GM19239 (cell line): Measurements from ENCODE around the gene THSD4.

Source experiments
- DNase-seq: peaks from one replicate; pipeline ENCODE4 v3.0.0; 2011; ENCODE audit warnings: low spot score; ENCODE audit not compliant: insufficient read length
- FAIRE-seq: peaks from 2 replicates; lab custom pipeline; 2011; peaks lifted over from hg19 to GRCh38; lab: Jason Lieb, UNC

The THSD4 gene

GRCh38 chr15:71114887-71115566, at the start of gene THSD4:
TSS of gene THSD4 (plus strand) at chr15:71115471.
- FAIRE-seq (no peak), DNase-seq (peak; percentile 97)

- no peak for FAIRE-seq
- no peak for DNase-seq
These were observed 48.3 kb upstream of the THSD4 start for GRCh38 chr15:71066983-71067382.

GRCh38 chr15:71069693-71070092, 45.6 kb upstream of the THSD4 start:
- FAIRE-seq (no peak), DNase-seq (no peak)

GRCh38 chr15:71071529-71071928, 43.7 kb upstream of the THSD4 start:
- no peak for DNase-seq

GRCh38 chr15:71072423-71072822, 42.8 kb upstream of the THSD4 start:
- FAIRE-seq: no peak

More at GRCh38 chr15:71071529-71071928, 43.7 kb upstream of the THSD4 start:
- FAIRE-seq: no peak

GRCh38 chr15:71078506-71079207, 36.6 kb upstream of the THSD4 start:
- FAIRE-seq (no peak), DNase-seq (no peak)

More at GRCh38 chr15:71072423-71072822, 42.8 kb upstream of the THSD4 start:
- DNase-seq: no peak

DNA sequence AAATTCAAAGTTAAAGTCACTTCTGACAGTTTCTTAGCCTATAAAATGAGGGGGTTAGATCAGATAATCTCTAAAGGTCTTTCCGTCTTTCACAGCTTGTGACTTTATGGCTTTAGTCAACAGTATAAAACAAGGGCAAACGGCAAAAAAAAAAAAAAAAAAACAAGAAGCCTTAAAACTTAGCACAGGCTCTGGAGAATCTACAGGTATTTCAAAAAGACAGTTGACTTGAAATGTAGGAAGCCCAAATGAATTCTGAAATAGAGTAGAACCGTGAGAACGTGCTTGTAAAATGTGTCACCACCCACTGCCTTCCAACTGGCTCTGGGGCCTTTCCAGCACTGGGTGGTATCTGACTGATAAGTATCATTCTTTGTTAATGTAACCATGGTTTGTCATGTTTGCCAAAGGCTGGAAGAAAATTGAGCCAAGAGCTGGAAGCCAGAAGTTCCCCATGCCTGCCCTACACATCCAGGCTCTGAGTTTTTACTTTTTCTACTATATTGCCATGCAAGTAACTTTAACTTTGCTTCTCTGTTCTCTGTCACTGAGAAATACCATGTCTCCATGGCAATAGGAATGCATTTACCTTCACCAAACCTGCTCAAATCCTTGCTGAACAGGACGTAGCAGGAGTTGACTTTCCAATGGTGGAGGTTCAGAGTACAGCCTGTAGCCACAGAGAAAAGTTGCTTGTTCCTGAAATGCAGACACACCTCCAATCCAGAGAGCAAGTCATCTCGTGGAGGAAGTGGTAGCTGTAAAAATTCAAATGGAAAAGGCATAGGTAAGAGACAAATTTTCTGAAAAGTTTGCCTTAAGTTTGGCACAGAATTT, 35.8 kb upstream of the THSD4 start:
- DNase-seq: no peak
- no peak for FAIRE-seq

- DNase-seq: no peak
- FAIRE-seq: no peak
These were observed 35.1 kb upstream of the THSD4 start for GRCh38 chr15:71080166-71080565.

DNA sequence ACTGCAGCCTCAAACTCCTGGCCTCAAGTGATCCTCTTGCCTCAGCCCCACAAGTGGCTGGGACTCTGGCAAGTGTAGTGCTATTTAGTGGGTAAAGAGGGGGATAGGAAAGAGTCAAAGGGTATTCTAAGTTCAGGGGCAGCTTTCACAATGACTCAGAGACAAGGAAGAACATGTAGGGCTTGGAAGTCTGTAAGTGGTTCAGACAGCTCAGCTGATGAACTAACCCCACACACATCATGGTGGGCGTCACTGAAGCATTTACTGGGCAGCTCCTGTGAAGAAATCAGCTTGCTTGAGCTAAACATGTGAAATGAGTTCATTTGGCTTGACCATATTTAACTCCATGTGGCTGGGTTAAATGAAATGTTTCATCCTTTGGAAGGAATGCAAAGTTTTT, 34.6 kb upstream of the THSD4 start:
- no peak for FAIRE-seq
- DNase-seq: no peak

DNA sequence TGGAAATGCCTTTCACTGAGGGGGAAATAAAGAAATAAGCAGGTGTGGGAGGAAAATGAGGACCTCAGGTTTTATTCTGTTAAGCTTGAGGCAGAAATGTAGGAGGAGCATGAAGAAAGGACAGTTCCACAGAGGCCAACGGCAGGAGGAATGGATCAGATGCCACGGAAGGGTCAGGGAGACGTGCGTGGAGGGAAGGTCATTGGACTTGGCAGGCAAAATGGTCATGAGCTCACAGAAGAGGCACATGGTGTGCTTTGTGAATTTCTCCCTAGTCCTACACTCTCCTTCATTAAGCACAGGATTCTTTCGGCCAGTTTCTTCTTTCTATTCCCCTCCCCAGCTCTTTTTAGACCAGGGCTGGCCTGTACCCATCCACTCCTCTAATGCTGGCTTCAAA, 32.5 kb upstream of the THSD4 start:
- DNase-seq: no peak
- no peak for FAIRE-seq

DNA sequence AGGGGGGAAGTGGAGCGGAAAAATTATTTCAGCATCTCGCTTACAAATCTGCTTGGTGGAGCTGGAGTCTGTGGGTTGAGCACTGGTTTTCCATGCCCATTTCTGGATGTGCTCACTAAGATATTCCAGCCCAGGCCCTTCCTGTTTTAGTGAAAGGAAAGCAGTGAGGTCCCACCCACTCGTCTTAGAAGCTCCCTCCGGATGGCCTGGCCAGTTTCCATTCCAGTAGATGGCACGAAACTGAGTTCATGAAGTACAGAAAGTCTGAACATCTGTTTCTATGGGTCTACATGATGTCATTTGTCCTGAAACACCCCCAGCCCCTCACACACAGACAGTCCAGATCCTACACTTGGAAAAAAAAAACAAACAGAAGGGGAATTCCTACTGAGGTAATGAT, 31.9 kb upstream of the THSD4 start:
- no peak for FAIRE-seq
- DNase-seq: no peak

GRCh38 chr15:71084264-71084663, 31.0 kb upstream of the THSD4 start:
- no peak for FAIRE-seq
- no peak for DNase-seq

DNA sequence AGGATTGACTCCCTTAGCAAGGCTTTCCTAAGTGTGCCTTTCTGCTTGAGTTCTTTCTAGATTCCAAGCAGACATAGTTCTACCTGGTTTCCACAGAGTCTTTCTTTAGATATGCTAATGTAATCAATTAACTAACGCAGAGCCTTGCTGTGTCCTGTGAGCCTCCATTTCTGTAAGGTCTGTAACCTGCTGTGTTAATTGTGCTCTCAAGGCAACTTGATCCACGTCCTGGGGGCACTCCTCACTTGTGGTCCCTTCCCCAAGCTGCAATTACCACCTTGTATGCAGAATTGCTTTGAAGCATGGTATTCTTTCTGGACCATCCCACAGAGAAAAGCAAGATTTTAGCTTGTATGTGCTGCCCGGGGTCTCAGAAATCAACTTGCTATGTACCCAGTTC, 29.5 kb upstream of the THSD4 start:
- DNase-seq: no peak
- FAIRE-seq: no peak

DNA sequence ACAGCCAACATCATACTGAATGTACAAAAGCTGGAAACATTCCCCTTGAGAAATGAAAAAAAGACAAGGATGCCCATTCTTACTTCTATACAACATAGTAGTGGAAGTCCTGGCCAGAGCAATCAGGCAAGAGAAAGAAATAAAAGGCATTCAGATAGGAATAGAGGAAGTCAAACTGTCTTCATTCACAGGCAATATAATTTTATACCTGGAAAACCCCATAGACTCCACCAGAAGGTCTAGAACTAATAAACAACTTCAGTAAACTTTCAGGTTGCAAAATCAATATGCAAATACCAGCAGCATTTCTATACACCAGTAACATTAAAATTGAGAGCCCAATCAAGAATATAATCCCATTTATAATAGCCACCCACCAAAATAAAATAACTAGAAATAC, 27.1 kb upstream of the THSD4 start:
- FAIRE-seq: no peak
- no peak for DNase-seq

DNA sequence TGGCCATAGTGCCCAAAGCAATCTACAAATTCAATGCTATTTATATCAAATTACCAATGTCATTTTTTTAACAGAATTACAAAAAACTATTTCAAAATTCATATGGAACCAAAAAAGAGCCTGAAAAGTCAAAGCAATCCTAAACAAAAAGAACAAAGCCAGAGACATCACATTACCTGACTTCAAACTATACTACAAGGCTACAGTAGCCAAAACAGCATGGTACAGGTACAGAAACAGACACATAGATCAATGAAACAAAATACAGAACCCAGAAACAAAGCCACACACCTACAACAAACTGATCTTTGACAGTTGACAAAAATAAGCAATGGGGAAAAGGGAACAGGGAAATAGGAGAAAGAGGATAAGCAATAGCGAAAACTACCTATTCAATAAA, 26.6 kb upstream of the THSD4 start:
- DNase-seq: no peak
- no peak for FAIRE-seq

GRCh38 chr15:71089801-71090200, 25.5 kb upstream of the THSD4 start:
- no peak for FAIRE-seq

DNA sequence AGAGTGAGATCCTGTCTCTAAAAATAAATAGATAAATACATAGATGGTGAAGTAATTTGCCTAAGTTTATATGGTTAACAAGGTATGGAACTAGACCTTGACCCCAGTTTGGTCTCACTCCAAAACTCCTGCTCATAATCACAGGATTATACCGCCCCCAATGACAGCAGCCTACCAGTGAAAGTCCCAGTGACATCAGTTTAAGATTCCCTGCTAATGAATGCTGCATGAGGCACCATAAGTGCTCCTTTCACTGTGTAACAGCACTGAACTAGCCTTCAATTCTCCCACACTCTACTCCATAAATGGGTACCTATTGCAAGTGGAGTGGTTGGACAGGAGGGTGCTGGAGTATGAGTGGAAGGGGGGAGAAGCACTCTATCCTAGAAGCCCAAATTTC, 23.7 kb upstream of the THSD4 start:
- DNase-seq: no peak
- no peak for FAIRE-seq

More at GRCh38 chr15:71089801-71090200, 25.5 kb upstream of the THSD4 start:
- DNase-seq: no peak

DNA sequence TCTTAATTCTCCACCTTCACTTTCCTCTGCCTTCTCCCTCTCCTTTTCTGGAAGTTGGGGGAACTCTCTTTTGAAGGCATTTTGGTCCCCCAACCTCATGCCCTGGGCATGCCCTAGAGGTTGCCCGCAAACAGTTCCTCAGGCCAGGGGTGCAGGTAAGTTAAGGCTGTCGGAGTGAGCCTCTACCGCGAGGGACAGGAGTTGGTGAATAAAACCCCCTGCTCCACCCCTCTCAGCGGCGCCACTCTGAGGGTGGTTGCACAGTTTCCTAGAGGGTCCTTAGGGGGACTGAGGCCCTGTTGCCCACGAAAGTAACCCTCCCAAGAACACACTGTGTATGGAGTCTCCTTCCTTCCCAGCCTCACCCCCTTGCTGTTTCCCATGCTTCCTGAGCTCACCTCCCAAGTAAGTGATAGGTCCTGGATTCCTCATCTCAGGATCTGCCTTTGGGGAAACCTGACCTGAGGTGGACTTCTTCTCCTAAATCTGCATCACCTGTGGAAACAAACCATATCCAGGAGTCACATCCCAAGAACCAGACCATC, 23.1 kb upstream of the THSD4 start:
- FAIRE-seq: no peak
- no peak for DNase-seq

DNA sequence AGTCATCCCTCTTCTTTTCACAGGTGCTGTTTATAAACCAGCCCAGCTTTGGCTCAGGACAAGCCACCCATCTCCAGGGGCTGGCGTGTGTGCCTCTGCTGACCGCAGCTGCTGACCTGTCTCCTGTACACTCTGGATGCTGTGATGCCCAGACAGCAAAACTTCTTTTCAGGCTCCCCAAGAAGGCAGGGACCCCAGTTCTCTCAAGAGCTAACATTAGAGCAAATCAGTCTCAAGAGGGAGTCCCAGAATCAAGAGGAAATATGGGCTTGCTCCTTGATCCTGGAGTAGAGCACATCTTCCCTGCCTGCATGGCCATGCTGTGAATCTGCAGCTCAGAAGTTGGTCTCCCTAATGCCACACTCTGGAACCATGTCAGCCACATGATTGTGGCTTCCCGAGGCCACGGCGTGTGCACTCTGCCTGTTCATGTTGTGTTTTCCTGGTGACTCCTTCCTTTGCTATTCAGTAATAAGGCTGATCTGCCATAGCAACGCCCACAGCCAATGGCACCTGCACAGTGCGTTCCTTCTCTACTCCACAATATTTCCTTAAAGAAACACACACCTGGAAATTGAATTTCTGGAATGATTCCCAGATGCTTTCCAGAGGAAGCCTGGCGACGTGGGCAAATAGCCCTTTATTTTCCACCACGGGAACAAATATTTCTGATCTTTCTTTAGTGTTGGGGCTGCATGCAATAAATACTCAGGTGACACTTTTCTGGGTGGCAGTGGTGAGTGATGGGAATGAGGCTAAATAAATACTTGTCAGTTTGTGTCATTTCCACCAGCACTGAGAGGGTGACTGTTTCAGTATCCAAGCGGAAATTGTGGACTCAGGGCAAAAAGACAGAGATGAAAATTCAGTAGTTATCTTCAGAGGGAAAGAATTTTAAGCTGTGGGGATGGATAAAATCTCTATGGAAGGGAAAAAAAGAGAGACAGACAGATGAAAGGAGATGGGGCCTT, 21.9 kb upstream of the THSD4 start:
- FAIRE-seq (no peak), DNase-seq (no peak)

- FAIRE-seq: no peak
- DNase-seq: no peak
These were observed 21.1 kb upstream of the THSD4 start for GRCh38 chr15:71094137-71094536.
